Activated T-helper 1 cell treated with anti-CD3 and anti-CD28 coated beads, Interleukin-12 subunit alpha, Interleukin-12 subunit beta, Interleukin-2, Interleukin-4 antibody, amounts not matched to agents 30 ng/mL and 10 ng/mL and 1 ng/mL, durations not matched to agents 14 hours and 24 hours and 36 hours (primary cell): ENCODE data around the gene HIGD1C. TPM values are rescaled to one million over a fixed set of nuclear protein-coding genes. Genes with fewer than 3 reads are reported as not detected.
"Not testable (repeated sequence)": the region's sequence is repeated elsewhere in the genome, so short reads cannot be mapped to it uniquely, and the experiment has no call there.

Experiments used
- DNase-seq: peaks from one replicate; pipeline ENCODE4 v3.0.0; 2021; ENCODE audit warnings: low spot score
- H3K27ac Mint-ChIP-seq: one replicate; pipeline ENCODE4 v1.8.0; 2021; ENCODE audit warnings: mild to moderate bottlenecking, mixed read lengths
- H3K27me3 Mint-ChIP-seq: one replicate; pipeline ENCODE4 v1.8.0; 2022; ENCODE audit warnings: mild to moderate bottlenecking, moderate library complexity, mixed read lengths; ENCODE audit not compliant: insufficient read depth
- H3K36me3 Mint-ChIP-seq: one replicate; pipeline ENCODE4 v1.8.0; 2021; ENCODE audit warnings: low read depth, mixed read lengths
- H3K4me1 Mint-ChIP-seq: one replicate; pipeline ENCODE4 v1.8.0; 2021; ENCODE audit warnings: low read depth, mixed read lengths
- H3K4me3 Mint-ChIP-seq: one replicate; pipeline ENCODE4 v1.8.0; 2021; ENCODE audit warnings: mild to moderate bottlenecking, moderate library complexity, mixed read lengths
- H3K9me3 Mint-ChIP-seq: one replicate; pipeline ENCODE4 v1.8.0; 2021; ENCODE audit warnings: mixed read lengths
- intact Hi-C: fragments of 100-400 bp; cut with micrococcal nuclease; formaldehyde crosslinking; loops from one replicate; pipeline ENCODE4 v1.15.1; 2024
- total RNA-seq: library from RNA; stranded (reverse); gene quantifications from 2 replicates; pipeline ENCODE4 v1.2.3, GENCODE V29; 2022

HIGD1C gene
- total RNA-seq, 1 donor from 2014 or later: not detected

GRCh38 chr12:51014467-51014866 is 62.1 kb downstream of the HIGD1C start:
- H3K36me3 Mint-ChIP-seq, H3K4me3 Mint-ChIP-seq, DNase-seq, H3K9me3 Mint-ChIP-seq, intact Hi-C loops, H3K27me3 Mint-ChIP-seq, H3K27ac Mint-ChIP-seq: not testable (repeated sequence)
- peaks cover 28% of the 10 kb centered on the region for H3K4me1 Mint-ChIP-seq

- H3K27me3 Mint-ChIP-seq: no peaks in the 10 kb centered on the region
- no peak overlapping the region for H3K27ac Mint-ChIP-seq
- no peak for DNase-seq
- H3K4me3 Mint-ChIP-seq: no peak overlapping the region
- peaks cover 36% of the 10 kb centered on the region for H3K4me1 Mint-ChIP-seq
- H3K36me3 Mint-ChIP-seq: peaks cover 4% of the 10 kb centered on the region
- no peaks in the 10 kb centered on the region for H3K9me3 Mint-ChIP-seq
- intact Hi-C loops: no loop called here
Measured at GRCh38 chr12:51017452-51017851, 65.1 kb downstream of the HIGD1C start.

DNA sequence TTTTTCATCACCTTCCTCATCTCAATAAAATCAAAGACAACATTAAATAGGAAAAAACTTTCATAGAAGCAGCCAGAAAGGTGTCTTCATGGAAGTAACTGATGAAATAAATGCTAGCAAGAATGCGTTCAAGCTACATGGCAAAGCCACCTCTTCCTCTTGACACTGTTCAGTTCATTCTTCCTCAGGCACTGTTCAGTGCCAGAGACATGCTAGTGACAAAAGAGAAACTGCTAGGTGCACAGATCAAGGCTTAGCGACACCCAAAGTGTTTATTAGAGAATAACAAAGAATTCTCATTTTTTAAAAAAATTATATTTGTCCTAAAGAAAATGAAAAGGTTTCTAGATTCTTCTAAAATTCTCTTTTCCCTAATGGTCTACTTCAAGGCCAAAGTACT is 66.6 kb downstream of the HIGD1C start:
- intact Hi-C loops: no loop called here
- DNase-seq: no peak
- no peak overlapping the region for H3K27ac Mint-ChIP-seq
- peaks cover 44% of the 10 kb centered on the region for H3K4me1 Mint-ChIP-seq
- no peaks in the 10 kb centered on the region for H3K9me3 Mint-ChIP-seq
- peaks cover 4% of the 10 kb centered on the region for H3K36me3 Mint-ChIP-seq
- no peak overlapping the region for H3K4me3 Mint-ChIP-seq
- no peaks in the 10 kb centered on the region for H3K27me3 Mint-ChIP-seq

DNA sequence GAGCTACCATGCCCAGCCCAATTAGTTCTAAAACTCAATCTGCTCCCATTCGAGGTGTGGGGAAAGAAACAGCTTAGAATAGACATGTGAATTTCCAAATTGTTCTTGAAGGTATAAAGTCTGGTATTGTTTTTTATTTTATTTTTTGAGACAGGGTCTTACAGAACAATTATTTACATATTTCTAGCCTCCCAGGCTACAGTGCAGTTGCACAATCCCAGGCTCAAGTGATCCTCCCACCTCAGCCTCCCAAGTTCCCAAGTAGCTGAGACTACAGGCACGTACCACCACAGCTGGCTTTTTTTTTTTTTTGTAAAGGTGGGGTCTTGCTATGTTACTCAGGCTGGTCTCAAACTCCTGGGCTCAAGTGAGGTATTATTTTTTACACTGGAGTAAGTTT is 67.6 kb downstream of the HIGD1C start:
- peaks cover 4% of the 10 kb centered on the region for H3K36me3 Mint-ChIP-seq
- H3K4me1 Mint-ChIP-seq: peaks cover 53% of the 10 kb centered on the region
- DNase-seq: no peak
- no peaks in the 10 kb centered on the region for H3K27me3 Mint-ChIP-seq
- no peak overlapping the region for H3K27ac Mint-ChIP-seq
- H3K4me3 Mint-ChIP-seq: no peak overlapping the region
- no peaks in the 10 kb centered on the region for H3K9me3 Mint-ChIP-seq
- intact Hi-C loops: loop anchor here (5.0 to 10.0 kb wide), 2 partner anchors 503 to 905 kb away; partner anchors contain the start of gene COX14

Other genes with a start within 250 kb of the HIGD1C start
- 65.7 and 65.8 TPM in 2 replicates for gene ATF1, start 188.4 kb upstream of the HIGD1C start, total RNA-seq
- not detected in 2 replicates for gene TMPRSS12, start 109.6 kb upstream of the HIGD1C start, total RNA-seq
- gene SLC11A2, start 73.8 kb downstream of the HIGD1C start, total RNA-seq: 56.9 and 63.9 TPM in 2 replicates
- gene LETMD1, start 95.8 kb downstream of the HIGD1C start, total RNA-seq: 70.7 and 74.3 TPM in 2 replicates
- gene CSRNP2, start 131.1 kb downstream of the HIGD1C start, total RNA-seq: 28.6 and 35.2 TPM in 2 replicates
- 49.1 and 49.8 TPM in 2 replicates for gene TFCP2, start 220.6 kb downstream of the HIGD1C start, total RNA-seq